ENCODE measurements around the gene PRDM11.
"Not testable (repeated sequence)": the region's sequence is repeated elsewhere in the genome, so short reads cannot be mapped to it uniquely, and the experiment has no call there.

The PRDM11 gene

GRCh38 chr11:45146072-45147016 is at the start of gene PRDM11:
PRDM11 (plus strand) TSS chr11:45146639; CDS start chr11:45181767, 35,128 bp downstream.
- DNase-seq (ENCODE audit: low read depth in 2 of 2) = peak in 1 of 2 donors; percentile 29

- no peak for DNase-seq (ENCODE audit: low read depth in 2 of 2)
These were observed 48.5 kb upstream of the PRDM11 start for GRCh38 chr11:45097721-45098493.

DNA sequence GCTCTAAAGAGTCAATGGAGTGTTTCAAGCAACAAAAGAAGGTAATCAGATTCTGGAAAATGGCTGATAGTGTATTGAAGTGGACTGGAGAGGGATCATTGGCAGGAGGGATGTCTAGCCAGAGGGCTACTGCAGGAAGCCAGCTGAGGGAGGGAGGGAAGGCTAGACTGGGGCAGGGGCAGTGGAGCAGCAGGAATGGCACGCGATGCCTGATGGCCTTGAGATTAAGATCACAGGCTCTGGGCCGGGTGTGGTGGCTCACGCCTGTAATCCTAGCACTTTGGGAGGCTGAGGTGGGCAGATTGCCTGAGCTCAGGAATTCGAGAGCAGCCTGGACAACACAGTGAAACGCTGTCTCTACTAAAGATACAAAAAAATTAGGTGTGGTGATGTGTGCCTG is 47.5 kb upstream of the PRDM11 start:
- no peak for DNase-seq (ENCODE audit: low read depth in 2 of 2)

DNA sequence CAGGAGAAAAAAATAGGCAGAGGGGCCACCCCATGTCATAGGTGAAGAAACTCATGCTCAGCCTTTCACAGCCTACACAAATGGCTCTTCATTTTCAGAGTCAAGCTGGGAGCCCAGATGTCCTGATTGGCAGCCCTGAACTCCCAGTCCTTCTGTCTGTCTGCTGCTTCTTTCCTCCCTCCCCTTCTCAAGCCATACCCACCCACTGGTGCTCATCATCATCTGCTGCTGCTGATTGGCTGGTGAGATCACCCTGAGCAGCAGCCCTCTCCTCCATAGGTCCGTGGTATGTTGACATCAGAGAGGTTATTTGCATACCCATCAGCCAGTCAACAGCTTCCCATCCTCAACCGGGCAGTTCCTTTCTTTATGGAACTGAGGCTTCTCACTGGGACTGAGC is 46.1 kb upstream of the PRDM11 start:
- no peak for DNase-seq (ENCODE audit: low read depth in 2 of 2)

GRCh38 chr11:45102361-45102809 is 44.1 kb upstream of the PRDM11 start:
- no peak for DNase-seq (ENCODE audit: low read depth in 2 of 2)

DNA sequence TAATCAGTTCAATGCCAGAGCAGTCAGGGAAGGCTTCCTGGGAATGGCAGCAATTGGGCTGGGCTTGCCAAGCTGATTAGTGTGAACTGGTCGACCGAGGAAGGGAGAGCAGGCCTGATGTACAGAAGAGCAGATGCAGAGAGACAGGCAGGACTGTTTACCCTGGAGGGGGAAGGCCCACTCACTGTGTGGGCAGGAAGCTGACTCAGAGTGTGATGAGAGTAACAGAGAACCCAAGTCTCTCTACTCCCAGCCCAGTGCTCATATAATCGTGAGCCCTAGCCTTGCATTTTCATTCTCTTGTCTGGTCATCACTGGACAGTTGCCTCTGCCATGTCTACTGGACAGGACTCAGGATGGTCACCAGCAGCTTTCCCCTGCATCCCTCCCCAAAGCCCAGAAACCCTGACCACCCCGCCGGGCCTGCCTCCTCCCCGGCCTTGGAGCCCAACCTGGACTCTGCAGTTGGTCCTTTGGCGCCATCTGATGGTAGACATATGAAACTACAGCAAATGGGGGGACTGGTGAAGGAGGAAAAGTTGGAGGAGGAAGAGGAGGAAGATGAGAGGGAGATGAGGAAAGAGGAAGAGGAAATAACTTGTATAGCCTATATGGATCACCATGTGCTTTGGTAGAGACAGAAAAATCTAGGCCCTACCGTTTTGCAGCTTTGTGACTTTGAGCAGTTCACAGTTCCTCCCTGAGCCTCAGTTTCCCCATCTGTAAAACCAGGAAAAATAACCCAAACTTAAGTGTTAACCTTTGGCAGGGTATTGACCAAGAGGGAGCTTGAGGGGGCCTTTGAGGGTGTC is 43.4 kb upstream of the PRDM11 start:
- no peak for DNase-seq (ENCODE audit: low read depth in 2 of 2)

DNA sequence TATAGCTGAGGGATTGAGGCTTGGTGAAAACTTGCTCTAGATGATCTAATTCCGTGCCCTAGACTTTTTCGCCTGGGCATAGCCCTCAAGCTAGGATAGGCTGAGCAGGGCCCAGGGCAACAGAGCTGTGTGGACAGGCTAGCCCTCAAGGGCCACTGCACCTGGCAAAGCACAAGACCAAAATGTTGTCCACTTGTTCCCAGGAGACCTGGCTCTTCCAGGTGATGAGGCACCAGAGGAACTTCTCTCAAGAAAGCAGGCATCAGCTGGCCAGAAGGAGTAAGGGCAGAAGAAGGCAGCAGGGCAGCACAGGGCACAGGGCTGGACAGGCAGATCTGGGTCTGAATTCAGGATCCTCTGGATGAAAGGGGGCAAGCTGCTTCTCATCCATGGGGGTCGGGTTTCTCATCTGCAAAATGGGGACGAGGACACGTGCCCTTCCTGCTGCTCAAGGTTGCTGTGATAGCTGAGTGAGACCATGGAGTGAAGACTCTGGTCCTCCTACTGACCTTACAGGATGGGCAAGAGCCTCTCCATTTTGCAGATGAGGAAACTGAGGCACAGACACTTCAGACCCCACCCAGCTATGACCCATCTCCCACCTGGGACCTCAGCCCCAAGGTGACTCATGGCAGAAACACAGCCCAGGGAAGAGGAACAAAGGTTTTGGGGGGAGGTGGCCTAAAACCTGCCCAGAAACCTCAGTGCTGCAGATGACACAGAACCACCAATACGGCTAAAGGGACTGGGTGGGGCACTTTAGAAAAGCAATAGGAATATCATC is 42.2 kb upstream of the PRDM11 start:
- no peak for DNase-seq (ENCODE audit: low read depth in 2 of 2)

DNA sequence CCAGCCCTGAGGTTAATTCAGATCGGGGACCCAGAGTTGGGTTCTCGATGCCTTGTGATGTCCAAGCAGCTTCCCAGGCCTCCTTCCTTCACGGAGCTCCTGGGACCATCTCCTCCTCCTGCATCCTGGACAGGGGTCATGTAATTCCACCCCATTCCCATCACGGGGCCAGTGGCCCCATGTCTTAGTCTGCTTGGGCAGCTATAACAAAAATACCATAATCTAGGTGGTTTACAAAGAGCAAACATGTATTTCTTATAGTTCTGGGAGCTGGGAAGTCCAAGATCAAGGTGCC is 41.7 kb upstream of the PRDM11 start:
- no peak for DNase-seq (ENCODE audit: low read depth in 2 of 2)

DNA sequence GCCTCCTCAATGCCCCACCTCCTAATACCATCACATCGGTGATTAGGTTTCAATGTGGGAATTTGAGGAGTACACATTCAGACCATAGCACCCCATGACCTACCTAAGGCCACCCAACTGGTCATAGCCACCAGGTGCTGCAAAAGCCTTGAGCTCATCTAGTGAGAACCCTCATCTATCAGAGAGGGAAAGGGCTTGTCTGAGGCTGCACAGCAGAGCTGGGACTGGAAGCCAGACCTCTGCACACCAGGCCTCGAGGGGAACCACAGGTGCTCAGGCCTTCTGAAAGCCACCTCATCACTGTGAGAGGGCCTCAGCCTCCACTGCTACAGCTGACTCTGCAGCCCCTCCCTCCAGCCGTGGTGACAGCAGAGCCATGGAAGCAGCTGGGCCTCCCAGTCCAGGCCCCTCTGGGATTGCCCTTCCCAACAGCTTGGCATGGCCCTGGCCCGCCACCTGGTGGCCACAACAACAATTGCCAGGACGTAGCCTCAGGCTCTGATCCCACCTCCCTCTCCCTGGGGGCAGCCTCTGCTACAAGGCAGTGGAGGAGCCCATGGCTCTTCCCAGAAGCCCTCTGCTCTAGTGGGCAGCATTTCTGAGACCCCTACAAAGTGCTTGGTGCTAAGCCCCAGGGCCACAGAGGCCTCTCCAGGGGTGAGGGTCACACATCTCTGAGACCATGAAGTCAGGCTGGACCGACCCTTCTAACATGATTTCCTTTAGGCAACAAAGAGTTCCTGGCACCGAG is 41.0 kb upstream of the PRDM11 start:
- DNase-seq (ENCODE audit: low read depth in 2 of 2) = no peak

DNA sequence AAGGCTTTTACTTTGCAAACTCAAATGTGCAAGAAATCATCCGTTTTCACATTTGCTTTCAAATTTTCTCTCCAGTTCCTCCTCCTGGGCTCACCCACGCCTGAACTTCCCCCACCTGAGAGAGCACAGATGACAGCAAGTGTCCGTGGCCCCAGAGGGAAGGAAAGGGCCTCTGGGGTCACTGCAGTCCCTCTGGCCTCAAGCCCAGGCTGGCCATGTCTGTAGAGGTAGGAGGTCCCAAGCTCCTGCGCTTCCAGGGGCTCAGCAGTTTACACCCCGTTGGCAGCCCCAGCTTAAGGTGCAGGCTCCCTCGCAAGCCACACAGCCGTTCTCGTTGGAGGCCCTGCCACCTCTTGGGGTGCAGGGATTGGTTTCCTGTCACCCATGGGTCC is 40.5 kb upstream of the PRDM11 start:
- no peak for DNase-seq (ENCODE audit: low read depth in 2 of 2)

- DNase-seq (ENCODE audit: low read depth in 2 of 2) = no peak
These were observed 40.0 kb upstream of the PRDM11 start for GRCh38 chr11:45106440-45106839.

GRCh38 chr11:45107029-45107428 is 39.4 kb upstream of the PRDM11 start:
- no peak for DNase-seq (ENCODE audit: low read depth in 2 of 2)

DNA sequence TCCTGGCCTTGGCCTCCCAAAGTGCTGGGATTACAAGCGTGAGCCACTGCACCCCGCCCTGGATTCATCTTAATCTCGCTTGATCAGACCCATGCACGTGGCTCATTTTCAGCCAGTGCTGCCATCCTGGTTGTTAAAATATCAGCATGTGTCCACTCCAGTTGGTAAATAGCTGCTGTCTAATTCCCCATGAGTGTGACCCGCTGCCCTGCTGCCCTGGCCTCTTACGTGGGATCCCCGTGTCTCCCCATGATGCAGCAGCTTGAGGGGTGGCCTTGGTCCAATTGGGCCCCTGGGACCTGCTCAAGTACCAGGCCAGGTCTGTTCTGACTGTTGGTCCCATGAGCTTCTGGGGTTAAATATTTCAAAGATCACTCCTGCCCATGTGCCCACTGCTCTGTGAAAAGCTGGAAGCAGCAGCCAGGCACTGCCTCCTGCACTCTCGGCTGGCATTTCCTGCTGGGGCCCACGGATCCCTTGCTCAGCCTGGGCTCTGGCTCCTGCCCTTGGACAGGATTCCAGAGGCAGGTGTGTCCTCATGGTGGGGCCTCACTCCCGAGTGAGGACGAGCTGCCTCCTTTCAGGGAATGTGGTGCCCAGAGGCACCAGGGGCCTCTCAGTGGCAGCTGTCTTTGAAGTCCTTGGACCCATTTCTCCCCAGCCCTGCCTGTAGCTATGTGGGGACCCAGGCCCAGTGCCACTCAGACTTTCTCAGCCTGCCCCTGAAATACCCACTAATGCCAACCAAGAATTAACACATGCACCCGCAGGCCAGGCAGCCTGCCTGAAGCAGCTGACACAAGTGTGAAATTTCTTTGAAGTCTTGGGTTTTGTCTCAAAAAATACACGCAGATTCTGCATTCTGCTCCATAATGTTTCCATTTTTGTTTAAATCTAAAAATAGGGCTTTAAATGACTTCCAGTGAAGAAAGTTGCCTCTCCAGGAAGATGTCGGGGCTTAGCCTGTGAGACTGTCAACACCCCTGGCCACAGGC is 38.1 kb upstream of the PRDM11 start:
- no peak for DNase-seq (ENCODE audit: low read depth in 2 of 2)

- no peak for DNase-seq (ENCODE audit: low read depth in 2 of 2)
These were observed 37.0 kb upstream of the PRDM11 start for GRCh38 chr11:45109400-45109799.

DNA sequence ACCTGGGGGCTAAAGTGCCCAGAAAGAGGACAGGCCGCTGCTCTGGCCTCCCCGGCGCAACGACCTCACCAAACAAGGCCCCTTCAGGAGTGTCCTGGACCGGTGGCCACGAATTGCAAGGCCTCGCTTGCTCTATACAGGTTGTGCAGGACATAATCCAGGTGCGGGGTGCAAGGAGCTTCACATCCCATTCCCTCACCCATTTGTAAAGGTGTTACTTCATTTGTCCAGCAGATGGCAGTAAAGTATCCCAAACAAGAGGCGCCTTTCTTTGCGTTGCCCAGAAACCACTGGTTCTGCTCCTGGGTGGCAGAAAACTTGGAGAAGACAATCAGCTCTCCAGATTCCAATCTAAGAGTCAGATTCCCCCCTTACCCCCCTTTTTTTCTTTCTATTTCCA is 35.9 kb upstream of the PRDM11 start:
- no peak for DNase-seq (ENCODE audit: low read depth in 2 of 2)

DNA sequence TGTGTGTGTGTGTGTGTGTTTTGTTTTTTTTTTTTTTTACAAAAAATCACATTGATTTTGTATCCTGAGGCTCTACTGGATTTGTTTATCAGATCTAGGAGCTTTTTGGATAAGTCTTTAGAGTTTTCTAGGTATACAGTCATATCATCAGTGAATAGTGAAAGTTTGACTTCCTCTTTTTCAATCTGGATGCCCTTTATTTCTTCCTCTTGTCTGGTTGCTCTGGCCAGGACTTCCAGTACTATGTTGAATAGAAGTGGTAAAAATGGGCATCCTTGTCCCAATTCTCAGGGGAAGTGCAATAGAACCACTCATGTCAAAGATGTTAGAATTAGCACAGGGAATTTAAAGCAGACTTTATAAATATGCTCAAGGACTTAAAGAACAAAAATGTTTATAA is 32.6 kb upstream of the PRDM11 start:
- DNase-seq (ENCODE audit: low read depth in 2 of 2) = no peak

- not testable (repeated sequence) for DNase-seq (ENCODE audit: low read depth in 2 of 2)
These were observed 18.6 kb upstream of the PRDM11 start for GRCh38 chr11:45127836-45128235.

- DNase-seq (ENCODE audit: low read depth in 2 of 2) = no peak
These were observed 12.6 kb upstream of the PRDM11 start for GRCh38 chr11:45133878-45134277.

DNA sequence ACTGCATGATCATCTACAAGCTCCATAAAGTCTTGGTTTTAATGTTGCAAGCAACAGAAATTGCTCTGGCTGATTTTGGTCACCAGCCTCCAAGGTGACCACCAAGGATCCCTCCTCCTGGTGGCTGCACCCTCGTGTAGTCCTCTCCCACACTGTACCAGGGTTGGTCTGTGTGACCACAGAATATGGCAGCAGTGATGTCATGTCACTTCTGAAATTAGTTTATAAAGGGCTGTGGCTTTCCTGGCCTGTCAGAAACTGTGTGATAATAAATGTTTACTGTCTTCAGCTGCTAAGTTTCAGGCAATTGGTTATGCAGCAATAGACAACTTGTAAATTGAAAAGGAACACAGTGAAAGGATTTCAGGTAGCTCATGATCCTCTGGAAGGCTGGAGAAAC is 5.3 kb upstream of the PRDM11 start:
- DNase-seq (ENCODE audit: low read depth in 2 of 2) = no peak

All from stimulated activated CD8-positive, alpha-beta memory T cell treated with anti-CD3 and anti-CD28 coated beads, Interleukin-7, amount 100 ng/mL, for 1 hour (primary cell).